Neural progenitor cell (in vitro differentiated cells): ENCODE measurements around the gene USP32. TPM values are rescaled to one million over a fixed set of nuclear protein-coding genes. Genes with fewer than 3 reads are reported as not detected.

Experiments used
- DNase-seq: peaks from one replicate; pipeline ENCODE4 v3.0.0-alpha.2; 2016; ENCODE audit warnings: low spot score
- H2AFZ ChIP-seq: fragments of 200-600 bp; sonication (generic); replicated peaks from 2 replicates; pipeline ENCODE4 v1.6.1; 2016; ENCODE audit warnings: antibody characterized with exemption
- H3F3A ChIP-seq: fragments of 200-600 bp; sonication (generic); 2 replicates; pipeline ENCODE4 v1.6.1; 2016; ENCODE audit warnings: antibody characterized with exemption, low read depth
- H3K27ac ChIP-seq: fragments of 200-600 bp; sonication (generic); 2 replicates; pipeline ENCODE4 v1.5.1; 2016; ENCODE audit warnings: mild to moderate bottlenecking
- H3K27me3 ChIP-seq: fragments of 200-600 bp; sonication (generic); 2 replicates; pipeline ENCODE4 v1.6.1; 2016; ENCODE audit warnings: mild to moderate bottlenecking, moderate library complexity
- H3K36me3 ChIP-seq: fragments of 200-600 bp; sonication (generic); 2 replicates; pipeline ENCODE4 v1.5.1; 2016
- H3K4me1 ChIP-seq: fragments of 200-600 bp; sonication (generic); 2 replicates; pipeline ENCODE4 v1.6.1; 2016; ENCODE audit warnings: mixed run types
- H3K4me2 ChIP-seq: fragments of 200-600 bp; sonication (generic); 2 replicates; pipeline ENCODE4 v1.6.1; 2016
- H3K4me3 ChIP-seq: fragments of 200-600 bp; sonication (generic); 2 replicates; pipeline ENCODE4 v1.5.1; 2016
- H3K79me2 ChIP-seq: fragments of 200-600 bp; sonication (generic); 2 replicates; pipeline ENCODE4 v1.6.1; 2016; ENCODE audit warnings: low read depth
- H3K9ac ChIP-seq: fragments of 200-600 bp; sonication (generic); 2 replicates; pipeline ENCODE4 v1.6.1; 2016
- H3K9me3 ChIP-seq: fragments of 200-600 bp; sonication (generic); 2 replicates; pipeline ENCODE4 v1.5.1; 2016; ENCODE audit warnings: low read depth
- H4K20me1 ChIP-seq: fragments of 200-600 bp; sonication (generic); 2 replicates; pipeline ENCODE4 v1.6.1; 2016; ENCODE audit warnings: low read depth
- H3K27ac Mint-ChIP-seq: 3 replicates; pipeline ENCODE4 v1.8.0; 2021; ENCODE audit warnings: mixed read lengths
- H3K27me3 Mint-ChIP-seq: 2 replicates; pipeline ENCODE4 v1.8.0; 2022; ENCODE audit warnings: low read depth, mild to moderate bottlenecking, inconsistent platforms, moderate library complexity, mixed read lengths; ENCODE audit not compliant: insufficient read depth
- H3K36me3 Mint-ChIP-seq: 3 replicates; pipeline ENCODE4 v1.8.0; 2021; ENCODE audit warnings: mixed read lengths
- H3K4me1 Mint-ChIP-seq: 3 replicates; pipeline ENCODE4 v1.8.0; 2021; ENCODE audit warnings: mixed read lengths
- H3K4me3 Mint-ChIP-seq: 3 replicates; pipeline ENCODE4 v1.8.0; 2021; ENCODE audit warnings: mild to moderate bottlenecking, moderate library complexity, mixed read lengths
- H3K9me3 Mint-ChIP-seq: 3 replicates; pipeline ENCODE4 v1.8.0; 2020; ENCODE audit warnings: mixed read lengths
- CTCF ChIP-seq: fragments of 200-600 bp; sonication (generic); IDR thresholded peaks from 2 replicates; pipeline ENCODE4 v1.5.1; 2017; ENCODE audit warnings: antibody characterized with exemption, mild to moderate bottlenecking
- EZH2 ChIP-seq: fragments of 200-600 bp; sonication (generic); IDR thresholded peaks from 2 replicates; pipeline ENCODE4 v1.6.1; 2017; ENCODE audit warnings: antibody characterized with exemption, mild to moderate bottlenecking, moderate library complexity
- EZH2phosphoT487 ChIP-seq: fragments of 200-600 bp; sonication (generic); IDR thresholded peaks from 2 replicates; pipeline ENCODE4 v1.6.1; 2017; ENCODE audit warnings: antibody characterized with exemption
- total RNA-seq: library from RNA; depleted of rRNA; stranded (reverse); fragments of >200 nt; gene quantifications from 2 replicates; pipeline ENCODE4 v1.2.3, GENCODE V29; 2015; ENCODE audit warnings: low replicate concordance

The USP32 gene
- total RNA-seq, 1 donor from 2014 or later = 45.0 TPM

GRCh38 chr17:60328679-60329078 is 63.3 kb downstream of the USP32 start:
- no peak for DNase-seq
- H3K27ac Mint-ChIP-seq = no peak overlapping the region
- H3K27me3 ChIP-seq = no peaks in the 10 kb centered on the region
- TF ChIP-seq EZH2 (no peak), CTCF (no peak), EZH2phosphoT487 (no peak)
- H3F3A ChIP-seq = peaks cover 24% of the 10 kb centered on the region
- H3K27me3 Mint-ChIP-seq = peaks cover 2% of the 10 kb centered on the region
- H3K9ac ChIP-seq = no peak overlapping the region
- no peaks in the 10 kb centered on the region for H3K9me3 Mint-ChIP-seq
- peaks cover 5% of the 10 kb centered on the region for H3K36me3 Mint-ChIP-seq
- no peak overlapping the region for H2AFZ ChIP-seq
- H4K20me1 ChIP-seq = peaks cover 33% of the 10 kb centered on the region
- H3K4me2 ChIP-seq = no peak overlapping the region
- H3K4me3 Mint-ChIP-seq = no peak overlapping the region
- no peaks in the 10 kb centered on the region for H3K36me3 ChIP-seq
- peaks cover 8% of the 10 kb centered on the region for H3K4me1 Mint-ChIP-seq
- H3K79me2 ChIP-seq = peaks cover 84% of the 10 kb centered on the region
- peak overlapping the region; percentile 61 for H3K27ac ChIP-seq
- no peaks in the 10 kb centered on the region for H3K9me3 ChIP-seq
- H3K4me3 ChIP-seq = no peak overlapping the region
- H3K4me1 ChIP-seq = peaks cover 18% of the 10 kb centered on the region

- Histone ChIP-seq H3K9me3 (no peaks in the 10 kb centered on the region), H3K79me2 (peaks cover 84% of the 10 kb centered on the region), H3K27ac (peak overlapping the region; percentile 61), H4K20me1 (peaks cover 33% of the 10 kb centered on the region), H3K4me3 (peak overlapping the region; percentile 3), H2AFZ (no peak overlapping the region), H3K4me2 (peak overlapping the region; percentile 69), H3K36me3 (no peaks in the 10 kb centered on the region), H3K27me3 (no peaks in the 10 kb centered on the region), H3K9ac (no peak overlapping the region), H3K4me1 (peaks cover 18% of the 10 kb centered on the region), H3F3A (peaks cover 24% of the 10 kb centered on the region)
- H3K4me3 Mint-ChIP-seq = no peak overlapping the region
- H3K27me3 Mint-ChIP-seq = peaks cover 2% of the 10 kb centered on the region
- H3K9me3 Mint-ChIP-seq = no peaks in the 10 kb centered on the region
- H3K27ac Mint-ChIP-seq = no peak overlapping the region
- H3K36me3 Mint-ChIP-seq = peaks cover 5% of the 10 kb centered on the region
- no peak for TF ChIP-seq EZH2phosphoT487
- TF ChIP-seq CTCF = no peak
- TF ChIP-seq EZH2 = no peak
- peak; percentile 9 for DNase-seq
- H3K4me1 Mint-ChIP-seq = peaks cover 8% of the 10 kb centered on the region
Measured at GRCh38 chr17:60327901-60328273, 64.0 kb downstream of the USP32 start.

- no peak for TF ChIP-seq EZH2
- no peak for TF ChIP-seq CTCF
- TF ChIP-seq EZH2phosphoT487 = no peak
- Mint-ChIP-seq H3K4me1 (peaks cover 8% of the 10 kb centered on the region), H3K27ac (peak overlapping the region; percentile 96), H3K36me3 (peaks cover 2% of the 10 kb centered on the region), H3K4me3 (peak overlapping the region; percentile 77), H3K27me3 (peaks cover 2% of the 10 kb centered on the region), H3K9me3 (no peaks in the 10 kb centered on the region)
- Histone ChIP-seq H3K4me2 (peak overlapping the region; percentile 69), H3K4me3 (peak overlapping the region; percentile 3), H3K27me3 (no peaks in the 10 kb centered on the region), H3K27ac (peak overlapping the region; percentile 61), H3K9me3 (no peaks in the 10 kb centered on the region), H3K4me1 (peaks cover 18% of the 10 kb centered on the region), H3K79me2 (peaks cover 84% of the 10 kb centered on the region), H2AFZ (no peak overlapping the region), H3K36me3 (no peaks in the 10 kb centered on the region), H4K20me1 (peaks cover 33% of the 10 kb centered on the region), H3K9ac (no peak overlapping the region), H3F3A (peaks cover 24% of the 10 kb centered on the region)
- peak; percentile 70 for DNase-seq
Measured at GRCh38 chr17:60327134-60327900, 64.6 kb downstream of the USP32 start.
